Sigmoid colon (tissue), 4 donors: ENCODE results near the gene CERS2.

Experiments used
- EP300 ChIP-seq, 4 donors: sonication (generic); formaldehyde crosslinking; IDR thresholded peaks; one replicate each; pipeline ENCODE4 v1.6.1; 2017; ENCODE audit warnings: antibody characterized with exemption in 4 of 4
- POLR2A ChIP-seq, 2 donors: fragments of 450-650 bp; IDR thresholded peaks; one replicate each; pipeline ENCODE4 v1.6.1; 2016; ENCODE audit warnings: antibody characterized with exemption in 2 of 2, mild to moderate bottlenecking in 2 of 2, moderate library complexity in 2 of 2
- POLR2AphosphoS5 ChIP-seq, 4 donors: sonication (generic); formaldehyde crosslinking; IDR thresholded peaks; one replicate each; pipeline ENCODE4 v1.6.1; 2017; ENCODE audit warnings: antibody characterized with exemption in 4 of 4
- TF ChIP-seq, protein P1 (sequence below), 4 experiments: fragments of 450-650 bp in 3 of 4; fragments of 200-600 bp in 1 of 4; IDR thresholded peaks; one replicate each; pipeline ENCODE4 v1.5.1; 2016 to 2019; ENCODE audit warnings: antibody characterized with exemption in 4 of 4, mild to moderate bottlenecking in 3 of 4, moderate library complexity in 2 of 4

DNA sequence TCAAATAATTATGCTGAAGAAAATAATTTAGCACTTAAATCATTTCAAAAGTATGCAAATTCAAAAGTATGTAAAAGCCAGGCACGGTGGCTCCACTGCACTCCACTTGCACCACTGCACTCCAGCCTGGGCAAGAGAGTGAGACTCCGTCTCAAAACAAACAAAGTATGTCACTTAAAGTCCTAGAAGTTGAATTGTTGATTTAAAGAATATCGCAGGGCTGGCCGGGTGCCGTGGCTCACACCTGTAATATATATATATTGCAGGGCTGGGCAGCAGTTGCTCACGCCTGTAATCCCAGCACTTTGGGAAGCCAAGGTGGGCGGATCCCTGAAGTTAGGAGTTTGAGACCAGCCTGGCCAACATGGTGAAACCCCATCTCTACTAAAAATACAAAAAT lies 57.2 kb downstream of the CERS2 start:
- TF ChIP-seq EP300 (IDR thresholded peaks at IDR 0.05) (no peak), POLR2AphosphoS5 (IDR thresholded peaks at IDR 0.05) (no peak), POLR2A (IDR thresholded peaks at IDR 0.05) (no peak)
- TF ChIP-seq, protein P1, sequence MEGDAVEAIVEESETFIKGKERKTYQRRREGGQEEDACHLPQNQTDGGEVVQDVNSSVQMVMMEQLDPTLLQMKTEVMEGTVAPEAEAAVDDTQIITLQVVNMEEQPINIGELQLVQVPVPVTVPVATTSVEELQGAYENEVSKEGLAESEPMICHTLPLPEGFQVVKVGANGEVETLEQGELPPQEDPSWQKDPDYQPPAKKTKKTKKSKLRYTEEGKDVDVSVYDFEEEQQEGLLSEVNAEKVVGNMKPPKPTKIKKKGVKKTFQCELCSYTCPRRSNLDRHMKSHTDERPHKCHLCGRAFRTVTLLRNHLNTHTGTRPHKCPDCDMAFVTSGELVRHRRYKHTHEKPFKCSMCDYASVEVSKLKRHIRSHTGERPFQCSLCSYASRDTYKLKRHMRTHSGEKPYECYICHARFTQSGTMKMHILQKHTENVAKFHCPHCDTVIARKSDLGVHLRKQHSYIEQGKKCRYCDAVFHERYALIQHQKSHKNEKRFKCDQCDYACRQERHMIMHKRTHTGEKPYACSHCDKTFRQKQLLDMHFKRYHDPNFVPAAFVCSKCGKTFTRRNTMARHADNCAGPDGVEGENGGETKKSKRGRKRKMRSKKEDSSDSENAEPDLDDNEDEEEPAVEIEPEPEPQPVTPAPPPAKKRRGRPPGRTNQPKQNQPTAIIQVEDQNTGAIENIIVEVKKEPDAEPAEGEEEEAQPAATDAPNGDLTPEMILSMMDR (IDR thresholded peaks at IDR 0.05), result no peak
